ENCODE results near the gene PPM1G. TPM values are rescaled to one million over a fixed set of nuclear protein-coding genes. Genes with fewer than 3 reads are reported as not detected.
"Not testable (repeated sequence)": the region's sequence is repeated elsewhere in the genome, so short reads cannot be mapped to it uniquely, and the experiment has no call there.

PPM1G gene
- total RNA-seq, 1 donor, result 62.2 TPM

- no peak for TF ChIP-seq CTCF (IDR thresholded peaks at IDR 0.05; ENCODE audit: insufficient read depth, low read length)
- peak; percentile 76 for DNase-seq (ENCODE audit: low read depth)
- H3K4me3 ChIP-seq (ENCODE audit: low read depth, low read length), result peak overlapping the region; percentile 83
These were observed 19.7 kb upstream of the PPM1G start for GRCh38 chr2:27428978-27429541.

GRCh38 chr2:27428213-27428977 is 19.0 kb upstream of the PPM1G start, which contains the start of gene NRBP1:
Gene NRBP1, plus strand, starts transcription at chr2:27428631. Its CDS starts 4,643 bp downstream, at chr2:27433274.
- peak within 1 kb of the TSS; percentile 83 for H3K4me3 ChIP-seq (ENCODE audit: low read depth, low read length)
- peak; percentile 84 for DNase-seq (ENCODE audit: low read depth)
- no peak for TF ChIP-seq CTCF (IDR thresholded peaks at IDR 0.05; ENCODE audit: insufficient read depth, low read length)

GRCh38 chr2:27427863-27428212 is 18.4 kb upstream of the PPM1G start:
- peak overlapping the region; percentile 83 for H3K4me3 ChIP-seq (ENCODE audit: low read depth, low read length)
- TF ChIP-seq CTCF (IDR thresholded peaks at IDR 0.05; ENCODE audit: insufficient read depth, low read length), result no peak

GRCh38 chr2:27425039-27425438 is 15.6 kb upstream of the PPM1G start:
- not testable (repeated sequence) for DNase-seq (ENCODE audit: low read depth)

More at GRCh38 chr2:27427863-27428212, 18.4 kb upstream of the PPM1G start:
- no peak for DNase-seq (ENCODE audit: low read depth)

GRCh38 chr2:27422958-27423357 is 13.6 kb upstream of the PPM1G start:
- TF ChIP-seq CTCF (IDR thresholded peaks at IDR 0.05; ENCODE audit: insufficient read depth, low read length), result no peak
- DNase-seq (ENCODE audit: low read depth), result no peak
- no peak overlapping the region for H3K4me3 ChIP-seq (ENCODE audit: low read depth, low read length)

More at GRCh38 chr2:27425039-27425438, 15.6 kb upstream of the PPM1G start:
- H3K4me3 ChIP-seq (ENCODE audit: low read depth, low read length), result not testable (repeated sequence)

- H3K4me3 ChIP-seq (ENCODE audit: low read depth, low read length), result no peak overlapping the region
- no peak for TF ChIP-seq CTCF (IDR thresholded peaks at IDR 0.05; ENCODE audit: insufficient read depth, low read length)
- no peak for DNase-seq (ENCODE audit: low read depth)
These were observed 12.4 kb upstream of the PPM1G start for GRCh38 chr2:27421660-27422250.

- no peak for DNase-seq (ENCODE audit: low read depth)
- no peak for TF ChIP-seq CTCF (IDR thresholded peaks at IDR 0.05; ENCODE audit: insufficient read depth, low read length)
- H3K4me3 ChIP-seq (ENCODE audit: low read depth, low read length), result no peak overlapping the region
These were observed 11.6 kb upstream of the PPM1G start for GRCh38 chr2:27420996-27421395.
